HG02973 (cell line): ENCODE results near the gene PYCARD.

Experiments used
- ATAC-seq: cut with Tn5 transposase; IDR thresholded peaks from one replicate; pipeline ENCODE4 v1.9.1; 2021; ENCODE audit warnings: moderate library complexity; ENCODE audit not compliant: unreplicated experiment

The PYCARD gene

DNA sequence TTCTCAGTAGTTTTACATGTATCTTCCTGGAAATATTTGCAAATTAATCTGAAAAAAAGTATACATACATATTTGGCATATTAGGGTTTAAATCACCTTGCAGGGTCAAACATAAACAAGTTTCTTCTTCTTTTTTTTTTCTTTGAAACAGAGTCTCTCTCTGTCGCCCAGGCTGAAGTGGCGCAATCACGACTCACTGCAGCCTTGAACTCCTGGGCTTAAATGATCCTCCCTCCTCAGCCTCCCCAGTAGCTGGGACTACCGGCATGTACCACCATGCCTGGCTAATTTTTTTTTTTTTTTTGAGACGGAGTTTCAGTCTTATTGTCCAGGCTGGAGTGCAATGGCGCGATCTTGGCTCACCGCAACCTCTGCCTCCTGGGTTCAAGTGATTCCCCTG, 35.2 kb downstream of the PYCARD start:
- no peak for ATAC-seq

DNA sequence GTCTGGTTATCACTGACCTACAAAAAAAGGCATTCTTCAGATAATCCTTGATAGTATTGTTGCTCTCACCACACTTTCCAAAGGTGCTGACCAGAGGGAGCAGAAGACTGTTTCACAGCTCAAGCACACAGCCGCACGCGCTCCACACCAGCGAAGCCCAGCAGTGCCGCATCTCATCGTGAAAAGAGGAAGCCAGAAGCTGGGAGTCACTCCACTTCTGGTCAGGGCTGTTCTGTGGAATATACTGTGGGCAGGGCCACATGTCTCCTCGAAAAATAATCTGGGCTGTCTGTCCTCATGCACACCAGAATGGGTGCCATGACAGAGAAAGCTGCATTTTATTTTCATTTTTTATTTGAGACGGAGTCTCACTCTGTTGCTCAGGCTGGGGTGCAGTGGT, 45.4 kb downstream of the PYCARD start:
- no peak for ATAC-seq
